H54 (cell line): Measurements from ENCODE around the gene MESP2.

ENCODE experiments used
- DNase-seq: peaks from one replicate; pipeline ENCODE4 v3.0.0; 2011; ENCODE audit warnings: low spot score, mixed read lengths; ENCODE audit not compliant: insufficient read length
- FAIRE-seq: peaks from 3 replicates; lab custom pipeline; 2011; peaks lifted over from hg19 to GRCh38; lab: Jason Lieb, UNC
- POLR2A ChIP-seq: IDR thresholded peaks from 2 replicates; pipeline ENCODE4 v1.6.1; 2011; ENCODE audit warnings: low read depth, mild to moderate bottlenecking, low read length

MESP2 gene

GRCh38 chr15:89761009-89761831 lies 14.9 kb upstream of the MESP2 start:
- no peak for FAIRE-seq
- DNase-seq = no peak
- no peak for TF ChIP-seq POLR2A

DNA sequence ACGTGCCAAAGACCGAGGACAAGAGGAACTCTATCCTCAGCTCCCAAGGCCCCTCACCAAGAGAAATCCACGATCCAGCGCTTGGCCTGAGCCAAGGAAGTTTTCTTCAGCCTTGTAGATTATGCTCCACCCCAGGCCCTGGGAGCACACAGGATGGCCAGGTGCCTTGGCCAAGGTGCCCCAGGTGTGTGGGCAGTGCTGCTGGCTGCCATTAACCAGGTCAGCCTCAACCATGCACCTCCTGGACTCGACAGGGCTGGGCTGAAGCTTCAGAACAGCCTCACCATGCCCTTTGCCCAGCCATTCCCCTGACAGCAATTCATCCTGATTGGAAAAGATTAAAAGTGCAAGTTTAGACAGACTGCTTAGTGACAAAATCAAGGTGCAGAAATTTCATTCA lies 14.2 kb upstream of the MESP2 start:
- FAIRE-seq (no peak), DNase-seq (no peak)
- no peak for TF ChIP-seq POLR2A

DNA sequence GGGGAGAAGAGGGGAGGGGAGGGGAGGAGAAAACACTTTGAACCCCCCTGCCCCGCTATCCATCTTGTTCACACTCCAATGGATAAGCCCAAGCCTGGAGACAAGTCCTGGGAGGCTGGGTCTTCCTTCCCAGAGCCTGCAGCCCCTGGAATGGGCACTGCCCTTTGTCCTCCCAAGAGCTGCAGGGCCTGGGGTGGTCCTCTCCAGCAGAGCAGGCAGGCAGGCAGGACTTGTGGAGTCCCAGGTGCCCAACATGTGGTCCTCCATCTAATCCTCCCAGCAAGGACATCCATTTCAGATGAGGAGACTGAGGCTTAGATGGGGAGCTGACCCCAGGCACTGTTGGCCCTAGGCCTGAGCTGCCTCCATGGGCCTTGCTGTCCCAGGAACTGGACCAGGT lies 10.4 kb upstream of the MESP2 start:
- FAIRE-seq = no peak
- TF ChIP-seq POLR2A = no peak
- no peak for DNase-seq

DNA sequence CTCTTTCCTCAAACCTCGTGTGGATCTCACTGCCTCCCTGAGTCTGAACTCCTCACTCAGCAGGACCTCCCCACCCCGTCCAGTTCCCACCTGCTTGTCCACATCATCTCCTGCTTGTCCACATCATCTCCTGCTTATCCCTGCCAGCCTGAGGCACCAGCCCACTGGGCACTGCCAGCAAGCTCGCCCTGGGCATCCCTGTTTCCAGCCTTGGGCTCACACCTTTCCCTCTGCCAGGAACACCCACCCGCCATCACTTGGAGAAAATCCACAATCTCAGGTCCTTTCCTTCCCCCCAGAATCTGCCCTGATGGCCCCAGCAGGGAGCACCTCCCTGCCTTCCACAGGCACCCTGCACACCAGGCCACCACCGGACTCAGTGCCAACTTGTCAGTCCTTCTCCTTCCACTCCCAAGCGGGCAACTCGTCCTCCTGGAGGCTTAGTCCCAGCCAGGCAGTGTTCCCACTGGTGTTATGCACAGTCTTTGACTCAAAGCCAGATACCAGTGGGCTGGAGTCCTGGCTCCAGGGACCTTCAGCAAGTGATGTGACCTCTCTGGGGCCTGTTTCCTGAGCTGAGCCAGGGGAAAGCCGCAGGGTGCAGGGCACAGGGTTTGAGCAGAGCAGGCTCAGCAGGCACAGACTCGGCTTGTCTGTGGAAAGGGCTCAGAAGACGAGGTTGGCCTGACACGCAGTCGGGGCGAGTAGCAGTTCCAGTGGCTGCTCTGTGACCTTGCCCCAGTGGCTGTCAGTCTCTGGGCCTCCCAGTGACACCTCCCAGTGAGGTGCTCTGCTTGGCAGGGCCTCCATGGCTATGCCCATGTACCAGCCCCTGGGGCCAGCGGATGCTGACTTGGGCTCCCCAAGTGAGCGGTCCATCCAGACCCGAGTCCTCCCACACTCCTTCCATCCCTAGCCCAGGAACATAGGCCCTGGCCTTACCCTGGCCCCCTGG lies 9.5 kb upstream of the MESP2 start:
- no peak for FAIRE-seq
- no peak for TF ChIP-seq POLR2A
- no peak for DNase-seq

DNA sequence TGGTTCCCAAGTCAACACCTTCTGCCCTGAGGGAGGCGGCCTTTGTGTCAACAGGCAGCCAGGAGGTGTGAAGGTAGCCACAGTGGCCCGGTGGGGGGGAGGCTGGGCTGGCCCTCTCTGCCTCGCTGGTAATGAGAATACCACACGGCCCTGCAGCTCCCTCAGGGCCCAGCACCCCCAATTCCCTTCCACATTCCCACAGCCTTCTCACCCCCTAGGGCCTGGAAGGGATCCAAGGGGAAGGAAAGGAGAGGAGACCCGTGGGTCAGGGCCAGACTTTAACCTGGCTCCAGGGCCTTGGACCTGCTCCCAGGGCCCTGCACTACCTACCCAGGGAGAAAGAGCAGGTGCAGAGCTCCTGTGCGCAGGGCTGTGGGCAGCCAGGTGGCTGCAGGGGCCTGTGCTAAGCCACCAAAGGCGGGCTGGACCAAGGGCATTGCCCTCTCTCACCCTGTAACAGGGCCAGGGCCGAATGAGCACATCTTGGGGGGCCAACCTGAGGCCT lies 8.7 kb upstream of the MESP2 start:
- FAIRE-seq (no peak), DNase-seq (no peak)
- TF ChIP-seq POLR2A = no peak

DNA sequence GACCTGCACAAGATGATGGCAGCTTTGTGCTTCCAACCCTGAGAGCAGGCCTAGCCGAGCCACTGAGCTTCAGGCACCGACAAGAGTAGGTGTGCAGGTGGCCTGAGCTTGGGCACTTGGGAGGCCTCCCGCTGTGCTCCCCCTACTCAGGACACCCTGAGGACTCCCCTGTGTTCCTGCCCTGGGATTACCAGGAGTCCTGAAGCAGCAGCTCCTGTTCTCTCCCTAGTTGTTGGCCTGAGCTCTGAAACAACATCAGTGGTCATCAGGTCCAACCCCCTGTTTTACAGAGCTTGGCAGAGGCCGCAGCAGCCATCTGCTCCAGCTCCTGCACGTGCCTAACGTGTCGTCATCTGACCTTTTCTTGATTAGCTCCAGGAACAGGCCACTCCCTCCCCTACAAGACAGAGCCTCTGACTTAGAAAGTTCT lies 8.0 kb upstream of the MESP2 start:
- FAIRE-seq = no peak
- TF ChIP-seq POLR2A = no peak
- no peak for DNase-seq

DNA sequence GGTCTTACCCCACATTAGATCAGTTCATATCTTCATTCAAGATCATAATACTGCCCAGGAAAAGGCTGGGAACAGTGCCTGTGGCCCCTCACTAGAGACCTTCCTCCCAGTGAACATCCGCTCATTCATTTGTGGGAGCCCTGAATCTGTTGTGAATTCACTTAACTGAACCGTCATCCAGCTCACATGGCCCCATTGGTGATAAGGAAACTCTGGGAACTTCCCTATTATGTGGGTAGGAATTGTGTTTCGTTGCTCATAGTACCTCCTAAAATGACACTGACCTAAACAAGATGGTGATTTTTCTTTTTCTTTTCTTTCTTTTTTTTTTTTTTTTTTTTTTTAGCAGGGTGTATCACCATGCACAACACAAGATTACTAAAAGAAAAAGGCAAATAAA lies 6.8 kb upstream of the MESP2 start:
- TF ChIP-seq POLR2A = no peak
- DNase-seq = no peak
- FAIRE-seq = no peak

DNA sequence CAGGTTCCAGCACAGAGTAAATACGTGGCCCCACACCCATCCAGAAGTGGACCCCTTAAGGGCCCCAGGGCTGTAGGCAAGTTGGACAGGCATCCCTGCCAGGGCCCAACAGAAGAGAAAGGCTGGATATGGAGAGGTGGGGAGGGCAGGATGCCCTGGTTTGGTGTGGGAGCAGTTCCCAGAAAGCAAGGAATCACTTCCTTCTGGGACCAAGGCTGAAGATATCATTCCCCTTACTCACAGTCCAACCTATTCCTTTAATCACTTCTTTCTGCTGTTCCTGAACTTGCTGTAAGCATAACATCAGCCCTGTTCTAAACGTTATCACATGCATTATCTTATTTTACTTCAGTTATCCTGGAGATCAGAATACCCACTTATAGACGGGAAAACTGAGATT lies 6.1 kb upstream of the MESP2 start:
- DNase-seq (peak; percentile 26), FAIRE-seq (no peak)
- TF ChIP-seq POLR2A = no peak

GRCh38 chr15:89772932-89773583 lies 3.1 kb upstream of the MESP2 start:
- FAIRE-seq (no peak), DNase-seq (no peak)
- no peak for TF ChIP-seq POLR2A

GRCh38 chr15:89774492-89774891 lies 1.6 kb upstream of the MESP2 start:
- FAIRE-seq = no peak
- TF ChIP-seq POLR2A = no peak
- DNase-seq = no peak

- DNase-seq (no peak), FAIRE-seq (no peak)
- TF ChIP-seq POLR2A = no peak
These were observed 317 bp upstream of the MESP2 start for GRCh38 chr15:89775815-89776214.

DNA sequence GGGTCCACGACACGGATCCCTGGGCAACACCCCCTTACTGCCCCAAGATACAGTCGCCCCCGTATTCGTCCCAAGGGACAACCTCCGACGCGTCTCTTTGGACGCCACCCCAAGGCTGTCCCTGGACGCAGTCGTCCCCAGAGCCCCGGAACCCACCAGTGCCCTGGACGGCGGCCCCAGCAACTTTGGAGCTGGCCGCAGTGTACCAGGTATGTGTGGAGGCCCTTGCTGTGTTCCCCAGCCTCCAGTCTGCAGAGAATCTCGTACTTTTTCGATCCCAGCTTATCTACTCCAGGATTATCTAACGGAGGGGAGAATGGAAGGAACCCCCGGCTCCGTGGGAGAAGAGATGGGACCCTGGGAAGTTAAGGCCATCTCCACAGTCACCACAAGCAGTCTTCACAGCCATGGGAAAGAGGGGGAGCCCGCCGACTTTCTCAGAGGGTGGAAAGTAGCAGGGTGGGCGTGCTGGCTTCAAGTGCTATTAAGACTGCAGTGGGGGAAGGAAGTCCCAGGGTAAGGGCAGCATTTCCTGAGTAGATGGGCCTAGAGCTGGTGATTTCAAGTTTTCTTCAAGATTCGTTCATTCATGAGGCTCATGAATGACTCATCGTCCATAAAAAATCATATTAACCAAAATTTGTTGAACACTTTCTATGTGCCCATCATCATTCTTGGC lies 1.1 kb downstream of the MESP2 start:
- DNase-seq (no peak), FAIRE-seq (no peak)
- TF ChIP-seq POLR2A = no peak

DNA sequence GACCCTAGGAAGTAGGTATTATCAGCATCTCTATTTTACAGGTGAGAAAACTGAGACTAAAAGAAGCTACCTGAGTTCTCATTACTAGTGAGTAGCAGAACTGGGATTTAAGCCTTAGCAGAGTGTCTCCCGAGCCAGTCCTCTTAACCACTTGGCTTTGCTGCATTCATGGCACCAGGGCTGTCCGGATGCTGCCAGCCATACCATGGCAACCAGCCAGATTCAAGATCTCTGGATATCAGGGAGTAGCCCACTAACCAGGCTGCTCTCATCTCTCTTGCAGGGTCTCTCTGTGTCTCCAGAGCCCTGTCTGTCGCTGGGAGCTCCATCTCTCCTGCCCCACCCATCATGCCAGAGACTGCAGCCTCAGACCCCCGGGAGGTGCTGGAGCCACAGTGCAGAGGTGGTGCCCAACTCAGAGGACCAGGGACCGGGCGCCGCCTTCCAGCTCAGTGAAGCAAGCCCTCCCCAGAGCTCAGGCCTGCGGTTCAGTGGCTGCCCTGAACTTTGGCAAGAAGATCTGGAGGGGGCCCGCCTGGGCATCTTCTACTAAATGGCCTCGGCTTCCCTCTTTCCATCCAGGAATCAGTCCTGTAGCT lies 1.7 kb downstream of the MESP2 start:
- no peak for TF ChIP-seq POLR2A
- DNase-seq (no peak), FAIRE-seq (no peak)
